KMS-11 (cell line): ENCODE measurements around the gene LPP.

ENCODE experiments used
- H2AFZ ChIP-seq: fragments of 200-600 bp; sonication (generic); 2 replicates; pipeline ENCODE4 v1.6.1; 2016; ENCODE audit warnings: antibody characterized with exemption, mixed run types, low read depth
- H3K27ac ChIP-seq: fragments of 200-600 bp; sonication (generic); 2 replicates; pipeline ENCODE4 v1.6.1; 2016; ENCODE audit warnings: mild to moderate bottlenecking, mixed run types
- H3K27me3 ChIP-seq: fragments of 200-600 bp; sonication (generic); 2 replicates; pipeline ENCODE4 v1.6.1; 2017; ENCODE audit warnings: mild to moderate bottlenecking, low read depth, mixed run types, moderate library complexity; ENCODE audit not compliant: insufficient read depth
- H3K36me3 ChIP-seq: fragments of 200-600 bp; sonication (generic); 2 replicates; pipeline ENCODE4 v1.6.1; 2017; ENCODE audit warnings: mild to moderate bottlenecking, mixed run types; ENCODE audit not compliant: insufficient read depth
- H3K4me1 ChIP-seq: fragments of 200-600 bp; sonication (generic); 2 replicates; pipeline ENCODE4 v1.6.1; 2016; ENCODE audit warnings: mild to moderate bottlenecking, low read depth, mixed run types; ENCODE audit not compliant: poor library complexity, severe bottlenecking
- H3K4me2 ChIP-seq: fragments of 200-600 bp; sonication (generic); 2 replicates; pipeline ENCODE4 v1.7.0; 2016; ENCODE audit warnings: mild to moderate bottlenecking, mixed run types
- H3K4me3 ChIP-seq: fragments of 200-600 bp; sonication (generic); IDR thresholded peaks from 2 replicates; pipeline ENCODE4 v1.6.1; 2017; ENCODE audit warnings: low read depth, low read length, mixed read lengths; ENCODE audit not compliant: insufficient read depth
- H3K79me2 ChIP-seq: fragments of 200-600 bp; sonication (generic); 2 replicates; pipeline ENCODE4 v1.6.1; 2016; ENCODE audit warnings: low read depth, mixed run types; ENCODE audit not compliant: insufficient read depth
- H3K9ac ChIP-seq: fragments of 200-600 bp; sonication (generic); 2 replicates; pipeline ENCODE4 v1.6.1; 2016; ENCODE audit warnings: mild to moderate bottlenecking, mixed run types
- H4K20me1 ChIP-seq: fragments of 200-600 bp; sonication (generic); 2 replicates; pipeline ENCODE4 v1.6.1; 2016; ENCODE audit warnings: mild to moderate bottlenecking, mixed run types; ENCODE audit not compliant: insufficient read depth
- CTCF ChIP-seq: fragments of 200-600 bp; sonication (generic); conservative IDR thresholded peaks from 2 replicates; pipeline ENCODE4 v1.6.1; 2017; ENCODE audit warnings: low read depth, mild to moderate bottlenecking, antibody characterized with exemption, low read length, moderate library complexity, mixed read lengths

Gene LPP

GRCh38 chr3:188667926-188668325 is 514.0 kb downstream of the LPP start:
- no peak overlapping the region for H3K4me2 ChIP-seq
- H3K27ac ChIP-seq = no peak overlapping the region
- H3K36me3 ChIP-seq = no peaks in the 10 kb centered on the region
- H3K27me3 ChIP-seq = no peaks in the 10 kb centered on the region
- no peaks in the 10 kb centered on the region for H4K20me1 ChIP-seq
- no peak overlapping the region for H3K9ac ChIP-seq
- TF ChIP-seq CTCF = no peak
- no peak overlapping the region for H2AFZ ChIP-seq
- H3K79me2 ChIP-seq = no peaks in the 10 kb centered on the region
- no peaks in the 10 kb centered on the region for H3K4me1 ChIP-seq
- no peak overlapping the region for H3K4me3 ChIP-seq

- no peaks in the 10 kb centered on the region for H3K79me2 ChIP-seq
- TF ChIP-seq CTCF = no peak
Observed at GRCh38 chr3:188670446-188670845, 516.5 kb downstream of the LPP start.

GRCh38 chr3:188671971-188672370 is 518.0 kb downstream of the LPP start:
- Histone ChIP-seq H3K79me2 (no peaks in the 10 kb centered on the region), H3K36me3 (no peaks in the 10 kb centered on the region), H3K9ac (no peak overlapping the region), H3K4me3 (no peak overlapping the region), H3K27ac (no peak overlapping the region), H4K20me1 (no peaks in the 10 kb centered on the region), H2AFZ (no peak overlapping the region), H3K27me3 (no peaks in the 10 kb centered on the region), H3K4me2 (no peak overlapping the region), H3K4me1 (no peaks in the 10 kb centered on the region)
- no peak for TF ChIP-seq CTCF

More at GRCh38 chr3:188670446-188670845, 516.5 kb downstream of the LPP start:
- Histone ChIP-seq H3K4me1 (no peaks in the 10 kb centered on the region), H4K20me1 (no peaks in the 10 kb centered on the region), H3K27ac (no peak overlapping the region), H3K4me2 (no peak overlapping the region), H2AFZ (no peak overlapping the region), H3K4me3 (no peak overlapping the region), H3K27me3 (no peaks in the 10 kb centered on the region), H3K36me3 (no peaks in the 10 kb centered on the region), H3K9ac (no peak overlapping the region)

- H3K79me2 ChIP-seq = no peaks in the 10 kb centered on the region
- no peaks in the 10 kb centered on the region for H4K20me1 ChIP-seq
- H3K4me3 ChIP-seq = no peak overlapping the region
- no peaks in the 10 kb centered on the region for H3K4me1 ChIP-seq
- no peaks in the 10 kb centered on the region for H3K36me3 ChIP-seq
- no peak for TF ChIP-seq CTCF
- no peak overlapping the region for H3K27ac ChIP-seq
- H3K4me2 ChIP-seq = no peak overlapping the region
- H3K9ac ChIP-seq = no peak overlapping the region
- no peak overlapping the region for H2AFZ ChIP-seq
- H3K27me3 ChIP-seq = no peaks in the 10 kb centered on the region
Observed at GRCh38 chr3:188672840-188673239, 518.9 kb downstream of the LPP start.
